ENCODE results near the gene PKP4.

The PKP4 gene

GRCh38 chr2:158603986-158604385 lies 147.2 kb downstream of the PKP4 start:
- DNase-seq = no peak

GRCh38 chr2:158610059-158610458 lies 153.3 kb downstream of the PKP4 start:
- DNase-seq = no peak

- DNase-seq = no peak
These were observed 159.8 kb downstream of the PKP4 start for GRCh38 chr2:158616480-158617000.

GRCh38 chr2:158618891-158619490 lies 162.2 kb downstream of the PKP4 start:
- no peak for DNase-seq

- no peak for DNase-seq
These were observed 162.7 kb downstream of the PKP4 start for GRCh38 chr2:158619496-158619895.

GRCh38 chr2:158620656-158621055 lies 163.9 kb downstream of the PKP4 start:
- no peak for DNase-seq

GRCh38 chr2:158624071-158624667 lies 167.4 kb downstream of the PKP4 start:
- DNase-seq = no peak

GRCh38 chr2:158624961-158625360 lies 168.2 kb downstream of the PKP4 start:
- DNase-seq = no peak

- DNase-seq = no peak
These were observed 172.4 kb downstream of the PKP4 start for GRCh38 chr2:158629116-158629515.

GRCh38 chr2:158633261-158633660 lies 176.5 kb downstream of the PKP4 start:
- no peak for DNase-seq

GRCh38 chr2:158634627-158635026 lies 177.9 kb downstream of the PKP4 start:
- no peak for DNase-seq

GRCh38 chr2:158635961-158636601 lies 179.3 kb downstream of the PKP4 start:
- no peak for DNase-seq

- no peak for DNase-seq
These were observed 180.6 kb downstream of the PKP4 start for GRCh38 chr2:158637357-158637756.

GRCh38 chr2:158644139-158644538 lies 187.4 kb downstream of the PKP4 start:
- no peak for DNase-seq

- no peak for DNase-seq
These were observed 188.5 kb downstream of the PKP4 start for GRCh38 chr2:158645299-158645698.

GRCh38 chr2:158647436-158648231 lies 190.9 kb downstream of the PKP4 start:
- no peak for DNase-seq

GRCh38 chr2:158649846-158650245 lies 193.1 kb downstream of the PKP4 start:
- no peak for DNase-seq

GRCh38 chr2:158650646-158651357 lies 194.1 kb downstream of the PKP4 start:
- no peak for DNase-seq

- DNase-seq = no peak
These were observed 194.8 kb downstream of the PKP4 start for GRCh38 chr2:158651358-158652057.

GRCh38 chr2:158655628-158656027 lies 198.9 kb downstream of the PKP4 start:
- DNase-seq = no peak

GRCh38 chr2:158656492-158657229 lies 199.9 kb downstream of the PKP4 start:
- DNase-seq = no peak
